ENCODE data around the gene CA11.
"Not testable (repeated sequence)": the region's sequence is repeated elsewhere in the genome, so short reads cannot be mapped to it uniquely, and the experiment has no call there.

The CA11 gene

GRCh38 chr19:48646001-48646721, at the start of gene CA11:
Gene CA11, minus strand, starts transcription at chr19:48646187. Its CDS starts 555 bp downstream, at chr19:48645632.
- DNase-seq, result peak; percentile 94

- DNase-seq, result not testable (repeated sequence)
These were observed 47.6 kb upstream of the CA11 start for GRCh38 chr19:48693629-48694028.

GRCh38 chr19:48689449-48689848, 43.5 kb upstream of the CA11 start:
- no peak for DNase-seq

- no peak for DNase-seq
These were observed 41.8 kb upstream of the CA11 start for GRCh38 chr19:48687776-48688175.

GRCh38 chr19:48686637-48687036, 40.6 kb upstream of the CA11 start:
- DNase-seq, result not testable (repeated sequence)

GRCh38 chr19:48686088-48686487, 40.1 kb upstream of the CA11 start:
- no peak for DNase-seq

GRCh38 chr19:48685583-48685982, 39.6 kb upstream of the CA11 start:
- no peak for DNase-seq

GRCh38 chr19:48683349-48683748, 37.4 kb upstream of the CA11 start:
- peak; percentile 53 for DNase-seq

- no peak for DNase-seq
These were observed 35.1 kb upstream of the CA11 start for GRCh38 chr19:48681127-48681470.

GRCh38 chr19:48680436-48681126, 34.6 kb upstream of the CA11 start:
- no peak for DNase-seq

- DNase-seq, result not testable (repeated sequence)
These were observed 34.0 kb upstream of the CA11 start for GRCh38 chr19:48680006-48680405.

- no peak for DNase-seq
These were observed 32.2 kb upstream of the CA11 start for GRCh38 chr19:48678201-48678600.

- no peak for DNase-seq
These were observed 30.9 kb upstream of the CA11 start for GRCh38 chr19:48676887-48677286.

- no peak for DNase-seq
These were observed 30.5 kb upstream of the CA11 start for GRCh38 chr19:48676487-48676886.

- peak; percentile 83 for DNase-seq
These were observed 29.2 kb upstream of the CA11 start for GRCh38 chr19:48674921-48675824.

- no peak for DNase-seq
These were observed 28.3 kb upstream of the CA11 start for GRCh38 chr19:48674216-48674809.

- DNase-seq, result no peak
These were observed 27.6 kb upstream of the CA11 start for GRCh38 chr19:48673436-48674100.

- no peak for DNase-seq
These were observed 27.0 kb upstream of the CA11 start, which contains the start of gene NTN5 for GRCh38 chr19:48672994-48673393. Gene NTN5, minus strand, starts transcription at chr19:48673017. Its CDS starts 2,031 bp downstream, at chr19:48670986.

GRCh38 chr19:48671446-48671995, 25.5 kb upstream of the CA11 start:
- DNase-seq, result no peak

- DNase-seq, result no peak
These were observed 24.9 kb upstream of the CA11 start for GRCh38 chr19:48670699-48671445.
